GM19023 (cell line): Measurements from ENCODE around the gene PPP4C.
"Not testable (repeated sequence)": the region's sequence is repeated elsewhere in the genome, so short reads cannot be mapped to it uniquely, and the experiment has no call there.

Experiments
- ATAC-seq: cut with Tn5 transposase; IDR thresholded peaks from one replicate; pipeline ENCODE4 v1.9.1; 2021; ENCODE audit warnings: mild to moderate bottlenecking, moderate library complexity; ENCODE audit not compliant: unreplicated experiment

The PPP4C gene

GRCh38 chr16:30096105-30096861 is 20.5 kb downstream of the PPP4C start, which contains the start of gene YPEL3:
YPEL3 (minus strand) TSS chr16:30096213; CDS start chr16:30095482, 731 bp downstream.
- ATAC-seq: peak; percentile 44

- no peak for ATAC-seq
Measured at GRCh38 chr16:30096862-30097563, 21.2 kb downstream of the PPP4C start.

GRCh38 chr16:30104090-30104489 is 28.3 kb downstream of the PPP4C start:
- ATAC-seq: no peak

- no peak for ATAC-seq
Measured at GRCh38 chr16:30104492-30104891, 28.7 kb downstream of the PPP4C start.

GRCh38 chr16:30108059-30108850 is 32.5 kb downstream of the PPP4C start:
- ATAC-seq: no peak

GRCh38 chr16:30110661-30111060 is 34.9 kb downstream of the PPP4C start:
- ATAC-seq: no peak

- ATAC-seq: no peak
Measured at GRCh38 chr16:30112197-30113030, 36.6 kb downstream of the PPP4C start.

GRCh38 chr16:30113031-30113710 is 37.4 kb downstream of the PPP4C start, which contains the start of gene GDPD3:
GDPD3 (minus strand) TSS chr16:30113537; CDS start chr16:30113478, 59 bp downstream.
- ATAC-seq: no peak

GRCh38 chr16:30113711-30114333 is 38.0 kb downstream of the PPP4C start:
- ATAC-seq: no peak

GRCh38 chr16:30114411-30114810 is 38.6 kb downstream of the PPP4C start:
- ATAC-seq: no peak

GRCh38 chr16:30114833-30115232 is 39.0 kb downstream of the PPP4C start:
- not testable (repeated sequence) for ATAC-seq

GRCh38 chr16:30115238-30115637 is 39.4 kb downstream of the PPP4C start:
- no peak for ATAC-seq

- ATAC-seq: no peak
Measured at GRCh38 chr16:30116291-30117207, 40.8 kb downstream of the PPP4C start.

GRCh38 chr16:30117768-30118167 is 42.0 kb downstream of the PPP4C start:
- ATAC-seq: no peak

GRCh38 chr16:30119428-30119827 is 43.6 kb downstream of the PPP4C start:
- ATAC-seq: no peak

- no peak for ATAC-seq
Measured at GRCh38 chr16:30120340-30121105, 44.7 kb downstream of the PPP4C start.

- ATAC-seq: no peak
Measured at GRCh38 chr16:30121741-30122571, 46.2 kb downstream of the PPP4C start.
